ENCODE results near the gene CAMK1D. TPM values are rescaled to one million over a fixed set of nuclear protein-coding genes. Genes with fewer than 3 reads are reported as not detected.

The CAMK1D gene
- total RNA-seq, 1 experiment from 2014 or later, result 6.3 TPM

DNA sequence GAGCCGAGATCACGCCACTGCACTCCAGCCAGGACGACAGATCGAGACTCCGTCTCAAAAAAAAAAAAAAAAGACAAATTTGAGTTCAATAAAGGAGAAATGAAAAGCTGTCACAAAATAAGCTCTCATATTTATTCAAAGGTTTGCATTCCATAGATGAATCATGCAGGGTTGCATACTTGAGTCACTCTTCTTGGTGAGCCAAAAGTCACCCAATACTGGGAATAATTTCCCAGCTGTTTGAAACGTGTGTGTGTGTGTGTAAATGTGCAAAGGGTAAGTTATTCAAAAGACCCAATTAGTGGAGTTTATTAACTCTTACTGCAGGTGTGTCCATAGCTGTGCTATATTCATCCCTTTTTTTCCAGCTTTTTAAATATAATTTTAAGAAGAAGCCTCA is 354.5 kb downstream of the CAMK1D start:
- H3K4me1 ChIP-seq (ENCODE audit: insufficient read depth, low read length), result no peaks in the 10 kb centered on the region
- Mint-ChIP-seq H3K4me3 (no peak overlapping the region), H3K27me3 (ENCODE audit: low read depth) (peaks cover 3% of the 10 kb centered on the region; the same call in 1 of the 2 replicates), H3K9me3 (no peaks in the 10 kb centered on the region), H3K27ac (no peak overlapping the region), H3K36me3 (ENCODE audit: insufficient read depth in 1 of 3, low read depth in 3 of 3) (no peaks in the 10 kb centered on the region), H3K4me1 (peaks cover 16 to 20% of the 10 kb centered on the region in 2 experiments)
- no peaks in the 10 kb centered on the region for H3K79me1 ChIP-seq (ENCODE audit: insufficient read depth, low read depth, low read length, poor library complexity, severe bottlenecking)
- H3K79me2 ChIP-seq (ENCODE audit: insufficient read depth, low read length), result no peaks in the 10 kb centered on the region
- H3K56ac ChIP-seq (ENCODE audit: insufficient read length, low read depth, low read length), result no peak overlapping the region
- TF ChIP-seq, protein P1, sequence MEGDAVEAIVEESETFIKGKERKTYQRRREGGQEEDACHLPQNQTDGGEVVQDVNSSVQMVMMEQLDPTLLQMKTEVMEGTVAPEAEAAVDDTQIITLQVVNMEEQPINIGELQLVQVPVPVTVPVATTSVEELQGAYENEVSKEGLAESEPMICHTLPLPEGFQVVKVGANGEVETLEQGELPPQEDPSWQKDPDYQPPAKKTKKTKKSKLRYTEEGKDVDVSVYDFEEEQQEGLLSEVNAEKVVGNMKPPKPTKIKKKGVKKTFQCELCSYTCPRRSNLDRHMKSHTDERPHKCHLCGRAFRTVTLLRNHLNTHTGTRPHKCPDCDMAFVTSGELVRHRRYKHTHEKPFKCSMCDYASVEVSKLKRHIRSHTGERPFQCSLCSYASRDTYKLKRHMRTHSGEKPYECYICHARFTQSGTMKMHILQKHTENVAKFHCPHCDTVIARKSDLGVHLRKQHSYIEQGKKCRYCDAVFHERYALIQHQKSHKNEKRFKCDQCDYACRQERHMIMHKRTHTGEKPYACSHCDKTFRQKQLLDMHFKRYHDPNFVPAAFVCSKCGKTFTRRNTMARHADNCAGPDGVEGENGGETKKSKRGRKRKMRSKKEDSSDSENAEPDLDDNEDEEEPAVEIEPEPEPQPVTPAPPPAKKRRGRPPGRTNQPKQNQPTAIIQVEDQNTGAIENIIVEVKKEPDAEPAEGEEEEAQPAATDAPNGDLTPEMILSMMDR (conservative IDR thresholded peaks at IDR 0.05), result no peak
- no peaks in the 10 kb centered on the region; the same call in 1 of the 2 replicates for H3K27me3 ChIP-seq (ENCODE audit: insufficient read depth, low read length)
- H4K5ac ChIP-seq (ENCODE audit: insufficient read length, low read depth, low read length), result no peak overlapping the region
- H3T11ph ChIP-seq (ENCODE audit: low read length), result no peak overlapping the region
- no peak overlapping the region for H3K9ac ChIP-seq (ENCODE audit: extremely low read depth, insufficient read length, low read length)
- H4K20me1 ChIP-seq (ENCODE audit: control insufficient read depth, insufficient read depth, insufficient read length), result no peaks in the 10 kb centered on the region
- H4K91ac ChIP-seq (ENCODE audit: insufficient read length, low read depth, low read length), result no peak overlapping the region
- H3K9me3 ChIP-seq (ENCODE audit: control insufficient read depth, low read depth, low read length), result no peaks in the 10 kb centered on the region
- H4K8ac ChIP-seq (replicated peaks; ENCODE audit: insufficient read length, low read depth, low read length), result no peak overlapping the region
- H3K14ac ChIP-seq (ENCODE audit: insufficient read depth, low read length), result no peak overlapping the region
- no peak overlapping the region for H3K23ac ChIP-seq (ENCODE audit: insufficient read length, low read depth, low read length)
- no peak overlapping the region for H2BK20ac ChIP-seq (ENCODE audit: low read depth, low read length, poor library complexity, severe bottlenecking)
- H2BK15ac ChIP-seq (ENCODE audit: low read depth, low read length), result no peak overlapping the region
- no peak overlapping the region for H2AFZ ChIP-seq (ENCODE audit: low read length)
- H3K23me2 ChIP-seq (ENCODE audit: insufficient read length, low read depth, low read length, poor library complexity, severe bottlenecking), result no peaks in the 10 kb centered on the region
- H2AK5ac ChIP-seq (ENCODE audit: insufficient read length, low read length), result no peak overlapping the region
- no peak overlapping the region for H3K27ac ChIP-seq (ENCODE audit: insufficient read length, low read depth, low read length)
- H3K4me2 ChIP-seq (ENCODE audit: insufficient read depth, insufficient read length, low read length), result no peak overlapping the region
- DNase-seq, result no peak
- no peak overlapping the region for H2BK5ac ChIP-seq (ENCODE audit: insufficient read length, low read length)
- no peak overlapping the region for H3K18ac ChIP-seq (ENCODE audit: insufficient read length, low read depth, low read length)
- no CpG with 5 or more reads among the region's 6 CpGs for WGBS (ENCODE audit: extremely low coverage, insufficient read length, low lambda C conversion rate)
- H3K4ac ChIP-seq (ENCODE audit: low read depth, low read length), result no peak overlapping the region
- H2BK12ac ChIP-seq (ENCODE audit: insufficient read length, low read depth, low read length), result no peak overlapping the region
- no peak overlapping the region for H2BK120ac ChIP-seq (ENCODE audit: low read depth, low read length, poor library complexity, severe bottlenecking)

Data from H9 (cell line).